HepG2 (cell line): ENCODE results near the gene PPP4C. TPM values are rescaled to one million over a fixed set of nuclear protein-coding genes. Genes with fewer than 3 reads are reported as not detected.

Experiments
- GATA4 ChIP-seq: sonication (generic); IDR thresholded peaks from 2 replicates; pipeline ENCODE4 v1.6.1; 2016; ENCODE audit warnings: antibody characterized with exemption, low read depth, borderline replicate concordance
- HIC2 ChIP-seq: sonication (generic); formaldehyde crosslinking; IDR thresholded peaks from 2 replicates; pipeline ENCODE4 v1.9.0; 2022; ENCODE audit warnings: low read depth, missing genetic modification reagents
- KDM2A ChIP-seq: sonication (generic); formaldehyde crosslinking; IDR thresholded peaks from 2 replicates; pipeline ENCODE4 v1.4.0; 2020; ENCODE audit warnings: low read depth, missing genetic modification reagents, borderline replicate concordance
- KLF16 ChIP-seq, 2 experiments: sonication (generic) in 1 of 2; formaldehyde crosslinking in 1 of 2; IDR thresholded peaks; 2 replicates each; pipeline versions ENCODE4 v1.6.1 to v1.8.0; 2016 to 2023; ENCODE audit warnings: missing genetic modification reagents in 2 of 2, missing compliant biosample characterization in 1 of 2
- MED8 ChIP-seq: sonication (generic); formaldehyde crosslinking; IDR thresholded peaks from 2 replicates; pipeline ENCODE4 v1.8.1; 2023; ENCODE audit warnings: mild to moderate bottlenecking, missing genetic modification reagents; ENCODE audit not compliant: insufficient replicate concordance
- MYNN ChIP-seq: sonication (generic); formaldehyde crosslinking; IDR thresholded peaks from 2 replicates; pipeline ENCODE4 v1.4.0; 2020; ENCODE audit warnings: mild to moderate bottlenecking, low read depth, missing genetic modification reagents
- PPARG ChIP-seq: conservative IDR thresholded peaks from 2 replicates; pipeline ENCODE4 v1.6.1; 2016; ENCODE audit warnings: missing biosample characterization, missing genetic modification reagents
- SMAD1 ChIP-seq: sonication (generic); formaldehyde crosslinking; IDR thresholded peaks from 2 replicates; pipeline ENCODE4 v1.4.0; 2020; ENCODE audit warnings: missing genetic modification reagents, low read depth, mild to moderate bottlenecking, borderline replicate concordance
- TSC22D2 ChIP-seq: sonication (generic); formaldehyde crosslinking; IDR thresholded peaks from 2 replicates; pipeline ENCODE4 v1.5.1; 2020; ENCODE audit warnings: missing genetic modification reagents, mild to moderate bottlenecking, borderline replicate concordance
- ZBTB8A ChIP-seq: sonication (generic); formaldehyde crosslinking; IDR thresholded peaks from 2 replicates; pipeline ENCODE4 v1.4.0; 2020; ENCODE audit warnings: mild to moderate bottlenecking, low read depth, missing genetic modification reagents, borderline replicate concordance
- ZNF136 ChIP-seq: sonication (generic); formaldehyde crosslinking; IDR thresholded peaks from 2 replicates; pipeline ENCODE4 v1.8.1; 2022; ENCODE audit warnings: low read depth, mild to moderate bottlenecking, moderate library complexity, missing genetic modification reagents
- ZNF18 ChIP-seq: sonication (generic); formaldehyde crosslinking; IDR thresholded peaks from 2 replicates; pipeline ENCODE4 v1.8.0; 2022; ENCODE audit warnings: mild to moderate bottlenecking, missing genetic modification reagents; ENCODE audit not compliant: insufficient replicate concordance
- ZNF350 ChIP-seq: sonication (generic); formaldehyde crosslinking; IDR thresholded peaks from 2 replicates; pipeline ENCODE4 v1.4.0; 2020; ENCODE audit warnings: mild to moderate bottlenecking, low read depth, missing genetic modification reagents, borderline replicate concordance
- ZNF432 ChIP-seq: sonication (generic); formaldehyde crosslinking; IDR thresholded peaks from 2 replicates; pipeline ENCODE4 v1.5.0; 2020; ENCODE audit warnings: missing genetic modification reagents, mild to moderate bottlenecking, borderline replicate concordance
- ZNF549 ChIP-seq: sonication (generic); formaldehyde crosslinking; IDR thresholded peaks from 2 replicates; pipeline ENCODE4 v1.5.0; 2020; ENCODE audit warnings: missing genetic modification reagents
- ZNF567 ChIP-seq: sonication (generic); formaldehyde crosslinking; IDR thresholded peaks from 2 replicates; pipeline ENCODE4 v1.8.1; 2023; ENCODE audit warnings: mild to moderate bottlenecking, missing genetic modification reagents, borderline replicate concordance
- ZNF782 ChIP-seq: sonication (generic); formaldehyde crosslinking; IDR thresholded peaks from 2 replicates; pipeline ENCODE4 v1.4.0; 2020; ENCODE audit warnings: missing genetic modification reagents, mild to moderate bottlenecking, borderline replicate concordance
- ZNF83 ChIP-seq: sonication (generic); formaldehyde crosslinking; IDR thresholded peaks from 2 replicates; pipeline ENCODE4 v1.4.0; 2020; ENCODE audit warnings: missing genetic modification reagents, mild to moderate bottlenecking, borderline replicate concordance
- polyA plus RNA-seq, 8 experiments: library from polyadenylated mRNA; depleted of rRNA in 3 of 8; stranded (reverse) in 7 of 8; unstranded in 1 of 8; fragments of >200 nt; fragmentation: Illumina TruSeq in 4 of 8; extraction: Trizol in 4 of 8; gene quantifications; 2 replicates each; pipeline versions ENCODE4 v1.2.1 to v1.2.3, GENCODE V29; 2011 to 2016; ENCODE audit warnings: low read depth in 4 of 8, missing spikeins in 1 of 8, mixed read lengths in 1 of 8; ENCODE audit not compliant: insufficient read depth in 1 of 8
- total RNA-seq, 5 experiments: library from RNA; depleted of rRNA; stranded (reverse); fragments of >200 nt; fragmentation: Illumina TruSeq; extraction: Trizol; gene quantifications; 2 replicates each; pipeline ENCODE4 v1.2.3, GENCODE V29; 2016; ENCODE audit warnings: low read depth in 1 of 5
- TF ChIP-seq, protein P1 (sequence below): sonication (generic); formaldehyde crosslinking; IDR thresholded peaks from 2 replicates; pipeline ENCODE4 v1.5.0; 2020; ENCODE audit warnings: mild to moderate bottlenecking, missing genetic modification reagents, moderate library complexity
- TF ChIP-seq, protein P2 (sequence below), 2 experiments: sonication (generic) in 1 of 2; formaldehyde crosslinking in 1 of 2; IDR thresholded peaks; 2 replicates each; pipeline versions ENCODE4 v1.4.0 to v1.6.1; 2018 to 2020; ENCODE audit warnings: missing genetic modification reagents in 2 of 2, borderline replicate concordance in 1 of 2, low read depth in 1 of 2, mild to moderate bottlenecking in 1 of 2, missing biosample characterization in 1 of 2

The PPP4C gene
- total and polyA plus RNA-seq, 2 of the 13 experiments (the other 11 are each of a cell fraction or from before 2014, with no cell fraction given), result 176 to 220 TPM

DNA sequence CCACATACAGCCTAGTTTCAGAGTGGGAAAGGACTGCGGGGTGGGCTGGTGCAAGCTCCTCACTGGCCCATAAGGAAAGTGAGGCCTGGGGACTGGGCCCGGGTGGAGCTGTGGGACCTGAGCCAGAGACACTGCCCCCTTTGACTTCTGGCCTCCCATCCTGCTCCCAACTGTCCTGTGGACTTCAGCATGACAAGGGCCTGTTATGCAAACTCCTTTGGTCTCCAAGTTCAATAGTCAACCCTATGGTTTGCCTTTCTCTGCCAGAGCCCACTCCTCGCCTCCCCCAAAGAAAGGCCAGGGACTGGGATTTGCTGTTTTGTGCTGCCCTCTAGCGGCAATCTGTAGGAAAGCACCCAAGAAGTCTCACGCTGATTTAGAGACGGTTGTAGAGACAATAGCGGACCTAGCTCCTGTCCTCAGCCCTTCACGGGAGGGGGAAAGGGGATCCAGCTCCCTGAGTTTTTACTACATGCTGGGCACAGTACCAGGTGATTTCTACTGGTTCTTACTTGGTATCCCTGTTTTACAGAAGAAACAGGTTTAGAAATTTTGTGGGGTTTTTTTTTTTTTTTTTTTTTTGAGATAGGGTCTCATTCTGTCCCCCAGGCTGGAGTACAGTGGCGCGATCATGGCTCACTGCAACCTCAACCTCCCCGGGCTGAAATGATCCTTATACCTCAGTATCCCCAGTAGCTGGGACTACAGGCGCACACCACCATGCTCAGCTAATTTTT, 43.5 kb upstream of the PPP4C start (continued):
- 0 out of 2 replicates have a peak, but pooled peaks have one; percentile 32 for TF ChIP-seq PPARG
- TF ChIP-seq SMAD1 (CRISPR knock-in tag), result no peak
- TF ChIP-seq, protein P1, sequence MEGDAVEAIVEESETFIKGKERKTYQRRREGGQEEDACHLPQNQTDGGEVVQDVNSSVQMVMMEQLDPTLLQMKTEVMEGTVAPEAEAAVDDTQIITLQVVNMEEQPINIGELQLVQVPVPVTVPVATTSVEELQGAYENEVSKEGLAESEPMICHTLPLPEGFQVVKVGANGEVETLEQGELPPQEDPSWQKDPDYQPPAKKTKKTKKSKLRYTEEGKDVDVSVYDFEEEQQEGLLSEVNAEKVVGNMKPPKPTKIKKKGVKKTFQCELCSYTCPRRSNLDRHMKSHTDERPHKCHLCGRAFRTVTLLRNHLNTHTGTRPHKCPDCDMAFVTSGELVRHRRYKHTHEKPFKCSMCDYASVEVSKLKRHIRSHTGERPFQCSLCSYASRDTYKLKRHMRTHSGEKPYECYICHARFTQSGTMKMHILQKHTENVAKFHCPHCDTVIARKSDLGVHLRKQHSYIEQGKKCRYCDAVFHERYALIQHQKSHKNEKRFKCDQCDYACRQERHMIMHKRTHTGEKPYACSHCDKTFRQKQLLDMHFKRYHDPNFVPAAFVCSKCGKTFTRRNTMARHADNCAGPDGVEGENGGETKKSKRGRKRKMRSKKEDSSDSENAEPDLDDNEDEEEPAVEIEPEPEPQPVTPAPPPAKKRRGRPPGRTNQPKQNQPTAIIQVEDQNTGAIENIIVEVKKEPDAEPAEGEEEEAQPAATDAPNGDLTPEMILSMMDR, result peak; percentile 97
- no peak for TF ChIP-seq ZNF782 (CRISPR knock-in tag)
- no peak for TF ChIP-seq ZBTB8A (CRISPR knock-in tag)
- no peak for TF ChIP-seq TSC22D2 (CRISPR knock-in tag)
- TF ChIP-seq ZNF549 (CRISPR knock-in tag), result no peak
- no peak for TF ChIP-seq ZNF432
- no peak for TF ChIP-seq ZNF350 (CRISPR knock-in tag)
- no peak for TF ChIP-seq ZNF18
- TF ChIP-seq KDM2A (CRISPR knock-in tag), result peak; percentile 60; the same call in 1 of the 2 replicates
- TF ChIP-seq KLF16 (CRISPR knock-in tag; IDR thresholded peaks at IDR 0.05), result 0 out of 4 replicates have a peak, but pooled peaks of 1 of the 2 experiments have one; percentile 62
- no peak for TF ChIP-seq MED8 (CRISPR knock-in tag)
- TF ChIP-seq, protein P2, sequence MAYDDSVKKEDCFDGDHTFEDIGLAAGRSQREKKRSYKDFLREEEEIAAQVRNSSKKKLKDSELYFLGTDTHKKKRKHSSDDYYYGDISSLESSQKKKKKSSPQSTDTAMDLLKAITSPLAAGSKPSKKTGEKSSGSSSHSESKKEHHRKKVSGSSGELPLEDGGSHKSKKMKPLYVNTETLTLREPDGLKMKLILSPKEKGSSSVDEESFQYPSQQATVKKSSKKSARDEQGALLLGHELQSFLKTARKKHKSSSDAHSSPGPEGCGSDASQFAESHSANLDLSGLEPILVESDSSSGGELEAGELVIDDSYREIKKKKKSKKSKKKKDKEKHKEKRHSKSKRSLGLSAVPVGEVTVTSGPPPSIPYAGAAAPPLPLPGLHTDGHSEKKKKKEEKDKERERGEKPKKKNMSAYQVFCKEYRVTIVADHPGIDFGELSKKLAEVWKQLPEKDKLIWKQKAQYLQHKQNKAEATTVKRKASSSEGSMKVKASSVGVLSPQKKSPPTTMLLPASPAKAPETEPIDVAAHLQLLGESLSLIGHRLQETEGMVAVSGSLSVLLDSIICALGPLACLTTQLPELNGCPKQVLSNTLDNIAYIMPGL (CRISPR knock-in tag; IDR thresholded peaks at IDR 0.05; ENCODE audit: borderline replicate concordance in 1 of 2, low read depth in 1 of 2), result peak; percentile 64 to 84; a peak in 3 of 4 replicates
- TF ChIP-seq MYNN (CRISPR knock-in tag), result 0 out of 2 replicates have a peak, but pooled peaks have one; percentile 71
- TF ChIP-seq ZNF567 (CRISPR knock-in tag), result no peak
- no peak for TF ChIP-seq ZNF136 (CRISPR knock-in tag)
- no peak for TF ChIP-seq HIC2
- TF ChIP-seq GATA4, result no peak
- no peak for TF ChIP-seq ZNF83
